GM19452 (cell line): ENCODE data around the gene HIBADH.
"Not testable (repeated sequence)": the region's sequence is repeated elsewhere in the genome, so short reads cannot be mapped to it uniquely, and the experiment has no call there.

ENCODE experiments used
- ATAC-seq: cut with Tn5 transposase; IDR thresholded peaks from one replicate; pipeline ENCODE4 v1.9.1; 2021; ENCODE audit not compliant: unreplicated experiment

HIBADH gene

DNA sequence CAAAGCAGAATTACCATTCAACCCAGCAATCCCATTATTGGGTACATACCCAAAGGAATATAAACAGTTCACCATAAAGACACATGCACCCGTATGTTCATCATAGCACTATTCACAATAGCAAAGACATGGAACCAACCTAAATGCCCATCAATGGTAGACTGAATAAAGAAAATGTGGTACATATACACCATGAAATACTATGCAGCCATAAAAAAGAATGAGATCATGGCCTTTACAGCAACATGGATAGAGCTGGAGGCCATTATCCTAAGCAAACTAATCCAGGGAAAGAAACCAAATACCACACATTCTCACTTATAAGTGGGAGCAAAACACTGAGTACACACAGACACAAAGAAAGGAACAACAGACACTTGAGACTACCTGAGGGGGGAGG is 23.6 kb downstream of the HIBADH start:
- not testable (repeated sequence) for ATAC-seq

- ATAC-seq, result no peak
These were observed 26.2 kb downstream of the HIBADH start for GRCh38 chr7:27636326-27637006.

DNA sequence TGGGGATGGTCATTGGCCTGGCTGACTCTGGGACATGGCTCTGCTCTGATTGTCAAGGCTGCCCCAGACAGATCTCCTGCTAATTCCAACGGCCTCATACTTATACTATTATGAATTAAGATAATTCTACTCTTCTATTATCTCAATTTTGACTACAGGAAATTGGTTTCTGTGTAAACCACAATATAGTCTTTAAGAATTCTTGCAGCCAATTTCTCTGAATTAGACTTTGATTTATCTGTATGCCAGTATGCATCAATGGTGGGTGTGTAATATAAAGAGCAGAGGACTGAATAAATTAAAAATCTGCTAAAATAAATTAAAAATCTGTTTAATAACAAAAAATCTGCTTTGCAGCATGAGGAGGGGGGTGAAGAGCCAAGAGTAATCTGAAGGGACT is 27.0 kb downstream of the HIBADH start:
- ATAC-seq, result no peak

DNA sequence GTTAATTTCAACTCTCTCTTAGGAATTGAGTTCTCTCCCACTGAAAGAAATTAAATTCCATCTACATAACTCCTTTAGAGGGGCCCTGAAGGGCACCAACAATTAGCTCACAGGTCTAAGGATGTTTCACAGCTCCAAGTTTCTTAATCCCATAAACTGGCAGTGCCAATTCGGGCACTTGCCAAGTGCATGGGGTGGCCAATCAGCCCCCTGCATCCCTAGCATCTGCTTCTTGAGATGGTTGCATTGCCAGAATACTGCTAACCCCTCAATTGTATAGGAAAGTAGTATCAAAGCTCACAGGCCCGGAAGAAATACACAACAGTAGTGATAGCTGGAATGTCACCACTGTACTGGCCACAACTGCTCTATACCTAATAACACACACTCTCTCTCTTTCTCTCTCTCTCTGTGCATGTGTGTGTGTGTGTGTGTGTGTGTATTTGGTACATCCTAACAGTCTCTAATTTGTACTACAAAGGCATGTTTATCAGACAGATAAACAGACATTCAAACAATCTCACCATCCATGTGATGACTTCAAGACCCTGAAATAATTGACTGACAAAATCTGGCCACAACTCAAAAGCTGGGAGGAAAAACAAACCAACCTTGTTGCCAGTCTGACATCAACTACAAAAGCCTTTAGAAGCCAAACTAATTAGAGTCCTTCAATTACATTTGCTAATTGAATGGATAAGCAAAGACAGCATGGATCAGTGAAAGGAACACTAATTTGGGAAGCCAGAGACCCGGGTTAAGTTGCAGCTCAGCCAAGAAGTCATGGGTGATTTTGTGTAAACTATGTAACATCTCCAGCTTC is 27.8 kb downstream of the HIBADH start:
- no peak for ATAC-seq

DNA sequence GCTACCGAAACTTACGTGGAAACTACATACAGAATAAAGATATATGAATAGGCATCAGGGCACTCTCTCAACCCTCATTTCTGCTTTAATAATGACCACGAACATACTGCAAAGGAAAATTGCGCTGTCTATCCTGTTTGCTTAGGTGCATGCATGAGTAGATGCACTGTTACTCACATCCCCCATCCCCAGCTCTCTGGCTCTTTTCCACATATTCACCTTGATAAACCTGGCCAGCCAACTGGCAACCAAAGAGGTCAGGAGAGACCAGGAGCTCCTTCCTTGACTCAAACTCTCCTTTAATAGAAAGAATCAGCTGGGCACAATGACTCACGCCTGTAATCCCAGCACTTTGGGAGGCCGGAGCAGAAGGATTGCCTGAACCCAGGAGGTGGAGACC is 29.6 kb downstream of the HIBADH start:
- ATAC-seq, result no peak

DNA sequence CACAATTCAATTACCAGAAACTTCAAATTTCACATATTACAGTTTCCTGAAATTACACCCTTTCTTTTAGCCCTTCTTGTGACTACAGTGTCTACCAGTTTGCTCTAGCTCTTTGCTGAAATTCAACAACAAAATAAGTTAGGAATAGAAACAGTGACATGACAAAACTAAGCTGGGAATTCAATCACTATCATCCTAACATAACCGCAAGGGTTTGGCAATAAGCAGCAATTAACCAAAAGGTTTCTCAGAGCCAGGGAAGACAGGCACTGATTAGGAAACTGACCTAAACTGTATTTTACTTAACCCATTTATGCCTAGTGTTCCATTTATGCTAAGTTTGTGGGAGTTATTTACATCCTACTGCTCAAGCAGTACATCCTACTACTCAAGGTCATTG is 31.3 kb downstream of the HIBADH start:
- ATAC-seq, result no peak

GRCh38 chr7:27627146-27627545 is 35.5 kb downstream of the HIBADH start:
- ATAC-seq, result no peak

DNA sequence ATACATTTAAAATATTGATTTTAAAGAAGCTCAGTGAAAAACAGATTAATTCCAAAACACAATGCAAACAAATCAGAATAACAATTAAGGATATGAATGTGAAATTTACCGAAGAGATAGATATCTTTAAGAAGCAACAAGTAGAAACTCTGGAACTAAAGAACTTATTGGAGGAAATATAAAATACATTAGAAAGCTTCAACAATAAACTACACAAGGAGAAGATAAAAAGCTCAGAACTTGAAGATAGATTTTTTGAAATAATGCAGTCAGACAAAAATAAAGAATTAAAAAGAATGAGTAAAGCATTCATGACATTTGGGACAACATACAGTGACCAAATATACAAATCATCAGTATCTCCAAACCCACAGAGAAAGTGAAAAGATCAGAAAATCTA is 43.2 kb downstream of the HIBADH start:
- no peak for ATAC-seq

DNA sequence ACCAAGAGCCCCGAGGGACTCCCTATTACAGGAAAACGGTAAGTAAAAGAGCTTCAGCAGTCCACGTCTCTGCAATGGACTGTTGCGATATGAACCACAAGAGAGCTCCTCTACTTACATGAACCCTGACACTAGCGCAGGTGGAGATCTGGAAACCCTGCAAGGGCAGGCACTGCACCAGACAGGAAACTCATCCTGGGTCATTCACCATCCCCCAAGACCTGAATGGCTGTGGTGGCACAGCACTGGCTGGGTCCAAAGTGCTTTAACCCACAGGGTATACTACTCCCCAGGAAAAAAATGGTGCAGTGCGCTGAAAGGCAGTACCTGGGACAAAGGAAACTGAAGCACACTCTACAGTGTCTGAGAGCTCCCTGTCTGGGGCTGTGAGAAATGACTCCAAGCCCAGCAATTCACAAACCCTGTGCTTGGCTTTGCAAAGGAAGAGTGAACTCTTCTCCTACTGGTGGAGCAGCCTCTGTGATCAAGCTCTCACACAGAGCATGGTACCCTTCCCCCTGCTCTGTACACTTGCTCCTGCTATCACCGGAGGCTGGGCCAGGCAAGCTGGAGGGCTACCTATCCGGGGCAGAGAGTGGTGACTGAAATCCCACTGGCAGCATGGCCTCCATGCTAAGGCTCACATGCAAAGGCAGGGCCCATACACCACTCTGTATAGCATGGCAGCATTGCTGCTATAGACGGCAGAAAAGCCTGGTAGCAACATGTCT is 44.9 kb downstream of the HIBADH start:
- no peak for ATAC-seq

- no peak for ATAC-seq
These were observed 45.7 kb downstream of the HIBADH start for GRCh38 chr7:27616914-27617548.

DNA sequence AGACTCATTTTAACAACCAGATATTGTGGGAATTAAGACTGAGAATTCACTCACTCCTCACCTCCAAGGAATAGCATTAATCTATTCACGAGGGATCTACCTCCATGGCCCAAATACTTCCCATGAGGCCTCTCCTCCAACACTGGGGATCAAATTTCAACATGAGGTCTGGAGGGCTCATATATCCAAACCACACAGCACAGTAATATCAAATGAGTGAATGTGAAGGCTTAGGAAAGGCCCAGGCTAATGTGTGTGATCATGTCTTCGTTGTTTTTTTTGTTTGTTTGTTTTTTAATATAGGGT is 46.5 kb downstream of the HIBADH start:
- no peak for ATAC-seq

GRCh38 chr7:27615420-27616185 is 47.1 kb downstream of the HIBADH start:
- ATAC-seq, result no peak

DNA sequence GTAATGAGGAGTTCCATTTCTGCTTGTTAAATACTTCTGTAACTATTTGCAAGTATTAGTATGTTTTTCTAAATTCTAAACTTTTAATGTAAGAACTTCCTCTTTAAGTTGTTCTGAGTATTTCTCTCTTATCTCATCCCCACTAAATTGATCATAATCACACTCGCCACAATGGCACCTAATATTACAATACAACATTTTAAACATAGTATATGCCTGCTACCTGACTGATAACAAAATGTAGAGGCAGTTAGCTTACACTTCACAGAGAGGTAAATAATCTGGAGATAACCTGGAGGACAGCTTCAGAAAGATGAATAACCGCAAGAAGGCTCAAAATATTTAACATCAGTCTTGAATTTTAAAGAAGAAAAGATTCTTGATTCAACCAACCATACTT is 48.6 kb downstream of the HIBADH start:
- ATAC-seq, result no peak

DNA sequence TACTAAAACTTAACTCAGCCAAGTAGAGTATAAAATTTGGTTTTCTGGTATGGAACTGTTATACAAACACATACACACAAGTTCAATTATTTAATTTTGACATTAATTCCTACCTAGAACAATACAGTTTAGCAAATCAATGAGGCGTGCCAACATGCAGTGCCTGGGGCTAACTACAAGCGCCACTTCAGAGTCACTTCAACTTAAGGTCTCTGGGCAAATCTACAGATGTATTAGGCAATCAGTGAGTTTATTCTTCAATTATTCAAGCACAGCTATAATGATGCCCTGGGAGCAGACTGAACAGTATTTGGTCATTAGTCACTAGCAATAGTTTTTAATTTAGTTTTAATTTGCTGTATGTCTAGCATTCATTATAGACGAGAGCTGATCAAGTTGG is 51.6 kb downstream of the HIBADH start:
- no peak for ATAC-seq

- ATAC-seq, result no peak
These were observed 53.7 kb downstream of the HIBADH start for GRCh38 chr7:27608776-27609495.

DNA sequence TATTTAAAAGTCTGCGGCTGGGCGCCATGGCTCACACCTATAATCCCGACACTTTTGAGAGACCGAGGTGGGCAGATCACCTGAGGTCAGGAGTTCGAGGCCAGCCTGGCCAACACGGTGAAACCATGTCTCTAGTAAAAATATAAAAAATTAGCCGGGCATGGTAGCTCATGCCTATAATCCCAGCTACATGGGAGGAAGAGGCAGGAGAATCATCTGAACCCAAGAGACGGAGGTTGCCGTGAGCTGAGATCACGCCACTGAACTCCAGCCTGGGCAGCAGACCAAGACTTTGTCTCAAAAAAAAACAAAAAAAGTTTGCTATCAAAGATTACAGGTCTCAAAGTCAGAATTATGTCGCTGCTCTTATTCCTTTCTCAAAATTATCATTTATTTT is 55.5 kb downstream of the HIBADH start:
- no peak for ATAC-seq

- no peak for ATAC-seq
These were observed 56.1 kb downstream of the HIBADH start for GRCh38 chr7:27606270-27607209.

- no peak for ATAC-seq
These were observed 56.9 kb downstream of the HIBADH start for GRCh38 chr7:27605689-27606269.

DNA sequence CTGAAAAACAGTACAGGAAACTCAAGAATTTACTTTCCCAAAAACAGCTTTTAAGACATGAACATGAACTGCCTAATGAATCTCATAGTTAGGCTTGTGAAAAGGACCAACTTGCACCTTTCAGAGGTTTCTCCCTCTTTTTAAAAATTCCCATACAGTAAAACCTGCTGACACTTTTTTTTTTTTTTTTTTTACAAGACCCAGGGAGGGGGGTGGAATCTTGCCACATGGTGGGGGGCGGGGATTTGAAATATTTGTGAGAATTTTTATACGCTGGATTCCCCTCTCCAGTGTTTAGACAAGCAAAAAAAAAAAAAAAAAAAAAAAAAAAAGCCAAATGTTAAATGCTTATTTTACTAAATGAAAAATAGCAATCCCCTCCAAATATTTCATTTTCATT is 57.4 kb downstream of the HIBADH start:
- ATAC-seq, result no peak
